GM23338 (cell line): ENCODE results near the gene CNNM3. TPM values are rescaled to one million over a fixed set of nuclear protein-coding genes. Genes with fewer than 3 reads are reported as not detected.

ENCODE experiments used
- ATAC-seq: fragments of 200-7000 bp; cut with Tn5 transposase; 3 replicates; pipeline ENCODE4 v1.9.1; 2020
- DNase-seq: peaks from one replicate; pipeline ENCODE4 v3.0.0-alpha.2; 2015; ENCODE audit warnings: low spot score
- H2AFZ ChIP-seq: fragments of 200-600 bp; sonication (generic); 2 replicates; pipeline ENCODE4 v1.8.0; 2016; ENCODE audit warnings: antibody characterized with exemption, mild to moderate bottlenecking, moderate library complexity
- H3F3A ChIP-seq: fragments of 200-600 bp; sonication (generic); replicated peaks from 2 replicates; pipeline ENCODE4 v1.8.0; 2017; ENCODE audit warnings: antibody characterized with exemption, mixed run types, low read depth
- H3K27ac ChIP-seq: fragments of 200-600 bp; sonication (generic); 2 replicates; pipeline ENCODE4 v1.6.1; 2016; ENCODE audit warnings: low read depth
- H3K27me3 ChIP-seq: fragments of 200-600 bp; sonication (generic); 2 replicates; pipeline ENCODE4 v1.8.0; 2016; ENCODE audit warnings: mild to moderate bottlenecking, mixed run types, moderate library complexity; ENCODE audit not compliant: insufficient read depth
- H3K36me3 ChIP-seq: fragments of 200-600 bp; sonication (generic); 2 replicates; pipeline ENCODE4 v1.8.0; 2016; ENCODE audit warnings: mild to moderate bottlenecking; ENCODE audit not compliant: insufficient read depth
- H3K4me1 ChIP-seq: fragments of 200-600 bp; sonication (generic); 2 replicates; pipeline ENCODE4 v1.8.0; 2016; ENCODE audit warnings: mild to moderate bottlenecking, moderate library complexity; ENCODE audit not compliant: insufficient read depth
- H3K4me2 ChIP-seq: fragments of 200-600 bp; sonication (generic); 2 replicates; pipeline ENCODE4 v1.7.1; 2017; ENCODE audit warnings: mixed run types
- H3K4me3 ChIP-seq: fragments of 200-600 bp; sonication (generic); 2 replicates; pipeline ENCODE4 v1.6.1; 2016; ENCODE audit warnings: mixed run types
- H3K79me2 ChIP-seq: fragments of 200-600 bp; sonication (generic); replicated peaks from 2 replicates; pipeline ENCODE4 v1.8.0; 2017; ENCODE audit warnings: mild to moderate bottlenecking; ENCODE audit not compliant: insufficient read depth
- H3K9me2 ChIP-seq: fragments of 200-600 bp; sonication (generic); 2 replicates; pipeline ENCODE4 v1.8.0; 2017; ENCODE audit not compliant: insufficient read depth
- H4K20me1 ChIP-seq: fragments of 200-600 bp; sonication (generic); replicated peaks from 2 replicates; pipeline ENCODE4 v1.8.0; 2017; ENCODE audit warnings: mild to moderate bottlenecking; ENCODE audit not compliant: insufficient read depth
- H3K27ac Mint-ChIP-seq: 2 replicates; pipeline ENCODE4 v1.8.0; 2020; ENCODE audit warnings: inconsistent platforms, mild to moderate bottlenecking, moderate library complexity, mixed read lengths
- H3K27me3 Mint-ChIP-seq: 3 replicates; pipeline ENCODE4 v1.8.0; 2022; ENCODE audit warnings: low read depth, mild to moderate bottlenecking, moderate library complexity, mixed read lengths, inconsistent platforms; ENCODE audit not compliant: insufficient read depth, poor library complexity
- H3K36me3 Mint-ChIP-seq: 3 replicates; pipeline ENCODE4 v1.8.0; 2021; ENCODE audit warnings: low read depth, mild to moderate bottlenecking, inconsistent platforms, moderate library complexity, mixed read lengths
- H3K4me1 Mint-ChIP-seq: 3 replicates; pipeline ENCODE4 v1.8.0; 2020; ENCODE audit warnings: mild to moderate bottlenecking, inconsistent platforms, mixed read lengths
- H3K4me3 Mint-ChIP-seq: 3 replicates; pipeline ENCODE4 v1.8.0; 2021; ENCODE audit warnings: moderate library complexity, mild to moderate bottlenecking, inconsistent platforms, mixed read lengths
- H3K9me3 Mint-ChIP-seq: 3 replicates; pipeline ENCODE4 v1.8.0; 2020; ENCODE audit warnings: moderate library complexity, mild to moderate bottlenecking, inconsistent platforms, mixed read lengths
- CTCF ChIP-seq, 2 experiments: fragments of 200-600 bp in 1 of 2; sonication (generic) in 1 of 2; conservative IDR thresholded peaks; 2 replicates each; pipeline versions ENCODE4 v1.5.1 to v1.6.1; 2016 to 2017; ENCODE audit warnings: antibody characterized with exemption in 2 of 2, low read depth in 2 of 2, mild to moderate bottlenecking in 2 of 2, moderate library complexity in 1 of 2
- STAT1 ChIP-seq: IDR thresholded peaks from one replicate; pipeline ENCODE4 v1.6.1; 2016; ENCODE audit warnings: antibody characterized with exemption; ENCODE audit not compliant: unreplicated experiment
- ZNF114 ChIP-seq: fragments of 250-450 bp; sonication (Bioruptor Pico); IDR thresholded peaks from 2 replicates; pipeline ENCODE4 v1.5.0; 2020; ENCODE audit warnings: mild to moderate bottlenecking, moderate library complexity
- polyA plus RNA-seq: library from polyadenylated mRNA; unstranded; fragments of >200 nt; fragmentation: Nextera tagmentation; extraction: Ambion mirVana; gene quantifications from 2 replicates; pipeline ENCODE4 v1.2.1, GENCODE V29; 2016
- total RNA-seq: library from RNA; depleted of rRNA; stranded (reverse); fragments of >200 nt; shearing (Covaris generic); gene quantifications from 2 replicates; pipeline ENCODE4 v1.2.3, GENCODE V29; 2014

CNNM3 gene
- total and polyA plus RNA-seq, 2 experiments from 2014 or later: 5.3 to 25.7 TPM

GRCh38 chr2:96819128-96819875 lies 3.2 kb downstream of the CNNM3 start:
- peaks cover 6% of the 10 kb centered on the region; the same call in 1 of the 2 replicates for H3F3A ChIP-seq
- TF ChIP-seq STAT1: no peak
- TF ChIP-seq CTCF (conservative IDR thresholded peaks at IDR 0.05; ENCODE audit: low read depth in 2 of 2): 0 out of 4 replicates have a peak, but pooled peaks of 1 of the 2 experiments have one; percentile 1
- Mint-ChIP-seq H3K9me3 (no peaks in the 10 kb centered on the region), H3K36me3 (peaks cover 43% of the 10 kb centered on the region), H3K27me3 (peaks cover 18% of the 10 kb centered on the region), H3K4me3 (peak overlapping the region; percentile 83; the same call in 2 of the 3 replicates), H3K27ac (no peak overlapping the region), H3K4me1 (peaks cover 40% of the 10 kb centered on the region)
- peaks cover 51% of the 10 kb centered on the region for H4K20me1 ChIP-seq
- no peaks in the 10 kb centered on the region for H3K27me3 ChIP-seq
- no peak overlapping the region for H3K27ac ChIP-seq
- no peaks in the 10 kb centered on the region; the same call in 1 of the 2 replicates for H3K36me3 ChIP-seq
- ATAC-seq: no peak
- peak overlapping the region; percentile 10; the same call in 1 of the 2 replicates for H3K4me3 ChIP-seq
- DNase-seq: no peak
- H3K9me2 ChIP-seq: no peaks in the 10 kb centered on the region
- peak overlapping the region; percentile 96 for H3K4me2 ChIP-seq
- peaks cover 74% of the 10 kb centered on the region for H3K79me2 ChIP-seq
- H2AFZ ChIP-seq: no peak overlapping the region
- peaks cover 21% of the 10 kb centered on the region for H3K4me1 ChIP-seq

- Mint-ChIP-seq H3K9me3 (no peaks in the 10 kb centered on the region), H3K4me3 (peak overlapping the region; percentile 10; the same call in 2 of the 3 replicates), H3K27me3 (peaks cover 18% of the 10 kb centered on the region), H3K27ac (peak overlapping the region; percentile 4; the same call in 1 of the 2 replicates), H3K36me3 (peaks cover 48% of the 10 kb centered on the region), H3K4me1 (peaks cover 40% of the 10 kb centered on the region)
- H3K9me2 ChIP-seq: no peaks in the 10 kb centered on the region
- peaks cover 51% of the 10 kb centered on the region for H4K20me1 ChIP-seq
- DNase-seq (no peak), ATAC-seq (no peak)
- no peak overlapping the region for H3K27ac ChIP-seq
- H3K4me2 ChIP-seq: peak overlapping the region; percentile 38; the same call in 1 of the 2 replicates
- no peaks in the 10 kb centered on the region for H3K27me3 ChIP-seq
- no peak overlapping the region for H2AFZ ChIP-seq
- TF ChIP-seq ZNF114 (no peak), CTCF (conservative IDR thresholded peaks at IDR 0.05; ENCODE audit: low read depth in 2 of 2) (peak in 1 of 2 experiments; percentile 14; a peak in 1 of 4 replicates)
- H3K79me2 ChIP-seq: peaks cover 78% of the 10 kb centered on the region
- no peaks in the 10 kb centered on the region; the same call in 1 of the 2 replicates for H3K36me3 ChIP-seq
- peaks cover 6% of the 10 kb centered on the region; the same call in 1 of the 2 replicates for H3F3A ChIP-seq
- H3K4me1 ChIP-seq: peaks cover 19% of the 10 kb centered on the region
- 0 out of 2 replicates have a peak overlapping the region, but pooled peaks have one; percentile 10 for H3K4me3 ChIP-seq
These were observed 3.9 kb downstream of the CNNM3 start for GRCh38 chr2:96819876-96820511.
